HG03520 (cell line): ENCODE data around the gene PSMD8.

Experiments used
- ATAC-seq: cut with Tn5 transposase; IDR thresholded peaks from one replicate; pipeline ENCODE4 v1.9.1; 2021; ENCODE audit warnings: mild to moderate bottlenecking, moderate library complexity; ENCODE audit not compliant: unreplicated experiment

The PSMD8 gene

DNA sequence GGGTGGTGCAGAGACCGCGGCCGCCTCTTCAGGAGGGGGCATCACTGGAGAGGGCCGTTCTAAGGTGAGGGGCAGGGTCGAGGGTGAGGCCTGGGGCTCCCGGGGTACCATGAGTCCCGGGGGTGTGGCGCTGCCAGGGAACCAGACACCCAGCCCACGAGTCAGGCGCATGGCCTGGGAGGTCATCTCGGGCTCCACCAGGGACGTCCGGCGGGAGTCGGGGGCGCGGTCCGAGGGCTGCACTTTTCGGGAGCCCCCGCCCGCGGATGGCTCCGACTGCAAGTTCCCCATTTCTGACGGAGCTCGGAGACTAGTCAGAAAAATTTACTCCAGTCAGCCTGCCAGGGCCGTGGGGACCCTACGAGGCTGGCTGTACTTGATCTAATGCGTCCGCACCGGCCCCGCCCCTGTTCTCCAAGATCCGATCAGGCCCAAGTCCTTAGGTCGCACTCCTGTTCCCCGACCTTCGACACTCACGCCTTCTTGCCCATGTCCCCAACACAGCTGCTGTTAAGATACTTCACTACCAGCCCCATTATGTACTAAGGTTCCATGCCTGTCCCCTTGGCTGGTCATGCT lies 12.7 kb downstream of the PSMD8 start:
- ATAC-seq: no peak

- ATAC-seq: no peak
Observed at GRCh38 chr19:38387550-38388348, 13.4 kb downstream of the PSMD8 start, which contains the start of gene GGN. Gene GGN, minus strand, starts transcription at chr19:38388034. Its CDS starts 773 bp downstream, at chr19:38387261.

- no peak for ATAC-seq
Observed at GRCh38 chr19:38388349-38389100, 14.2 kb downstream of the PSMD8 start, which contains the start of gene SPRED3. Gene SPRED3, plus strand, starts transcription at chr19:38388697. Its CDS starts 1,606 bp downstream, at chr19:38390303.

- ATAC-seq: no peak
Observed at GRCh38 chr19:38389101-38389925, 14.9 kb downstream of the PSMD8 start.

GRCh38 chr19:38389957-38390924 lies 15.9 kb downstream of the PSMD8 start:
- ATAC-seq: no peak

DNA sequence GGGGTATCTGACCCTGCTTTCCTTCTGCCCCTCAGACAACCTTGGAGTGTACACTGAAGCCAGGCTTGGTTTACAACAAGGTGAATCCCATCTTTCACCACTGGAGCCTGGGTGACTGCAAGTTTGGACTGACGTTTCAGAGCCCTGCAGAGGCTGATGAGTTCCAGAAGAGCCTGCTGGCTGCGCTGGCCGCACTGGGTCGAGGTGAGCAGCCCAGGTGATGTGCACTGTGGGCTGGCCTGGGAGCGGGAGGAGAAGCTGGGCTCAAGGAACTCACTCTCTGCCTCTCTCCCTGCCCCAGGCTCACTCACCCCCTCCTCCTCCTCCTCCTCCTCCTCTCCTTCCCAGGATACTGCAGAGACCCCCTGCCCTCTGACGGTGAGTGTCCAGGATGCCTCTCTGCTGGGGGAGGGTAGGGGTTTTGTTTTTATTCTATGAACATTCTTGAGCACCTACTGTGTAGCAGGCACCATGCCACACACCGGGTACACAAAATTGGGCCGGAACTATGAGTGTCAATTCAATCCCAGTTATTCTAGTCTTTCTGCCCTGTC lies 17.6 kb downstream of the PSMD8 start:
- ATAC-seq: no peak

DNA sequence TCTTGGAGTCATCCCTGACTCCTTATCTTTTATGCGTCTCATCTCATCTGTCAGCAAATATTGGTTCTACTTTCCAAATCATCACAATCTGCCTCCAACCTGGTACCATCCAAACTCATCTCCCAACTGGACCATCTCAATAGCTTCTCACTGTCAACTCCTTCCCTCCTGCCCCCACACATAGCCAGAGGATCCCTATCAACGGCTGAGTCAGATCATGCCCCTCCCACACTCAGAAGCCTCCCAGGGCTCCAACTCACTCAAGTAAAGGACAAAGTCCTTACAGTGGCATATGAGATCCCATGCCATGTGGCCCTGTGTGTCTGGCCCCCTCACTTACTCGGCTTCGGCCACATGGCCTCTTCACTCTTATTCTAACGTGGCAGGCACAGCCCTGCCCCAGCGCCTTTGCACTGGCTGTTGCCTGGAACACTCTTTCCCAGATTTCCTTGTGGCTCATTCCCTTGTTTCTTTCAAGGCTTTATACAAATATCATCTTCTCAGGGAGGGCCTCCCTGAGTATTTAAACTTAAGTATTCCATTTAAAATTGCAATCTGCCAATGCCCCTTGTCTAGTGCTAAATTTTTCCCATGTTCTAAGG lies 18.4 kb downstream of the PSMD8 start:
- ATAC-seq: no peak

- no peak for ATAC-seq
Observed at GRCh38 chr19:38394488-38394887, 20.1 kb downstream of the PSMD8 start.

- ATAC-seq: no peak
Observed at GRCh38 chr19:38395381-38396114, 21.2 kb downstream of the PSMD8 start.

DNA sequence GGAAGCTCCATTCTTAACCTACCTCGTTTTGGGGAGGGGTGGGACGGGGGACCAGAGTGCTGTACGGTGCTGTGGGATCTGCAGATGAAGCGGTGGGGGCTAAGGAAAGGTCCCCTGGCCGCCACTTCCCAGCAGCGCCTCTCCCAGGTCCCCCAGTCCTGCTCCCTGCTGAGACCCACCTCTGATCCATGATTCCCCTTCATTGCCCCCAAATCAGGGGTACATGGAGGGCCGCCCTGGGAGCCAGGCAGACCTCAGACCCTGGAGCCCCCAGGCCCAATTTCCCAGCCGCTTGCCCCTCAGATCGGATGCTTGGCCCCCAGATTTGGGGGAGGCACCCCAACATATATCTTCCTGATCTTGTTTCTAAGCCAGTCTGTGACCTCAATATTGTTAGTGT lies 24.7 kb downstream of the PSMD8 start:
- ATAC-seq: no peak

DNA sequence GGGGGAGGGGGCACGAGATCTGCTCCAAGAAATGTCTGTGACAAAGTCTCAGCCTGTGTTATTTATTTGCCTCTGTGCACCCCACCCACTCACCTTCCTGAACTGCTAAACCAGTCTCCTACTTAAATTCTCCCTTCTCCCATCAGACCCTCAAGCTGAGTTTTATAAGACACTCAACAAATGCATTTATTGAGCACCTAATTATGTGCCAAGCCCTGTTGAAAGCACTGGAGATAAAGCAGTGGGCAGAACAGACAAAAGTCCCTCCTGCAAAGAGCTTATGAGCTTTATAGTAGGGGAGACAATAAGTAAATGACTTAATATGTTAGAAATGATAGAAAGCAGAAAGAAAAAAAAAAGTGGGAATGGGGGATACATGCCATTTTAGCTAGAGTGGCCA lies 25.2 kb downstream of the PSMD8 start:
- ATAC-seq: no peak

DNA sequence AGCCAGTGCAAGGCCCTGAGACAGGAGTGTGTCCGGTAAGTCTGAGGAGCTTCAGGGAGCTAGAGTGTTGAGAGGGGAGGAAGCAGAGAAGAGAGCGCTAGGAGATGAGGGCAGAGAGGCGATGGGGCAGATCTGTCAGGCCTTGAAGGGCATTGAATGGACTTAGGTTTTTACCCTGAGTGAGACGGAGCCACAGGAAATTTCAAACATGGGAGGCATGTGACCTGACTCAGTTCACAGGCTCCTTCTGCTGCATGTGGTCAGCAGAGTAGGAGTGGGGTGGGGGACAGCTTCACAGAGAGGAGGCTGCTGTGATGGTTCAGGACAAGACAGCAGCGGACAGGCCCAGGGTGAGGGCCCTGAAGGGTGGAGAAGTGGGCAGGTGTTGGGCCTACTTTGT lies 26.0 kb downstream of the PSMD8 start:
- ATAC-seq: no peak

- no peak for ATAC-seq
Observed at GRCh38 chr19:38401148-38401547, 26.8 kb downstream of the PSMD8 start.

DNA sequence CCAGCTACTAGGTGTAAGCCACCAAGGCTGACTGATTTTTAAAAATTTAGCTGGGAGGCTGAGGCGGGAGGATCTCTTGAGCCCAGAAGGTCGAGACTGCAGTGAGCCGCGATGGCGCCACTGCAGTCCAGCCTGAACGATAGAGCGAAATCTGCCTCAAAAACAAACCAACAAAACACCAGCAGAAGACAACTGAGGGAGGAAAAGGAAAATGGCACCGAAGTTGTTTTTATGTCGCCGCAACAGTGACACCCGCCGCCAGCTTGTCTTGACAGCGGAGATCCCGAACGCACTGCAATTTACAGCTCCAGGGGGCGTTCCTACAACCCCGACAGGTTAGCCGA lies 28.2 kb downstream of the PSMD8 start:
- ATAC-seq: no peak

DNA sequence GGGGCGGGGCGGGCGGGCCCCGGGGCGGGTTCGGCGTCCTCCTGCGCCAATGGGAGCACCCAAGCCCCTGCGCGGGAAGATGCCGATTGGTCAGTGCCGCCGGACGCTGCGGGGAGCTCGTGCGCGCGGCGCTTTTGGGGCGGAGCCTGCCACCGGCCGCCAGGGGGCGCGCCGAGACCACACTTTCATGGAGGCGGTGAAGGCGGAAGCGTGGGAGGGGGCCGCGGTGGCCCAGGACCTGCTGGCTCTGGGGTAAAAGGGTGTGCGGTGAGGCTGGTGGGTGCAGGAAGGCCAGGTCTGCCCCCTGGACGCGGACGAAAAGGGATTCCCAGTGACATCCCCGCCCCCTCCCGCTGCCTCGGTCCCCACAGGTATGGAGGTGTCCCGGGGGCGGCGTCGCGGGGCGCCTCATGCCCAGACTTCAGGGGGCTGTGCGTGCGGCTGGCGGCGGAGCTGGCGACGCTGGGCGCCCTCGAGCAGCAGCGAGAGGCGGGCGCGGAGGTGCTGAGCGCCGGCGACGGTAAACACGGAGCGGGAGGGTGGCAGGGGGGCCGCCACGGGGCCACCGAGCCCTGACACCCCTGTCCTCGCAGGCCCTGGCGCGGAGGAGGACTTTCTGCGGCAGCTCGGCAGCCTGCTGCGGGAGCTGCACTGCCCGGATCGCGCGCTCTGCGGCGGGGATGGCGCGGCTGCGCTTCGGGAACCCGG lies 28.8 kb downstream of the PSMD8 start, which contains the start of gene FAM98C:
Gene FAM98C, plus strand, starts transcription at position 127 of the 708 bp plus-strand sequence. Its CDS starts 61 bp downstream, at position 188.
- peak; percentile 84 for ATAC-seq

GRCh38 chr19:38404858-38405257 lies 30.5 kb downstream of the PSMD8 start:
- no peak for ATAC-seq

- no peak for ATAC-seq
Observed at GRCh38 chr19:38405276-38405675, 30.9 kb downstream of the PSMD8 start.
